Activated CD4-positive, alpha-beta T cell treated with anti-CD3 and anti-CD28 coated beads, Interleukin-2, amount 50 U/mL, for 4 hours (primary cell): ENCODE data around the gene FAM107B.

Experiments used
- DNase-seq, 2 experiments: peaks; one replicate each; pipeline ENCODE4 v3.0.0-alpha.2; 2020

Gene FAM107B

GRCh38 chr10:14478201-14478600 lies 296.5 kb downstream of the FAM107B start:
- DNase-seq, result no peak

- no peak for DNase-seq
Observed at GRCh38 chr10:14477408-14477710, 297.3 kb downstream of the FAM107B start.

- no peak for DNase-seq
Observed at GRCh38 chr10:14476641-14477407, 297.9 kb downstream of the FAM107B start.

- no peak for DNase-seq
Observed at GRCh38 chr10:14476006-14476405, 298.7 kb downstream of the FAM107B start.

- DNase-seq, result no peak
Observed at GRCh38 chr10:14474656-14475055, 300.0 kb downstream of the FAM107B start.

- DNase-seq, result no peak
Observed at GRCh38 chr10:14470920-14471319, 303.8 kb downstream of the FAM107B start.

- DNase-seq, result no peak
Observed at GRCh38 chr10:14468726-14469125, 306.0 kb downstream of the FAM107B start.
